Measurements from ENCODE around the gene CCR1.

Gene CCR1

DNA sequence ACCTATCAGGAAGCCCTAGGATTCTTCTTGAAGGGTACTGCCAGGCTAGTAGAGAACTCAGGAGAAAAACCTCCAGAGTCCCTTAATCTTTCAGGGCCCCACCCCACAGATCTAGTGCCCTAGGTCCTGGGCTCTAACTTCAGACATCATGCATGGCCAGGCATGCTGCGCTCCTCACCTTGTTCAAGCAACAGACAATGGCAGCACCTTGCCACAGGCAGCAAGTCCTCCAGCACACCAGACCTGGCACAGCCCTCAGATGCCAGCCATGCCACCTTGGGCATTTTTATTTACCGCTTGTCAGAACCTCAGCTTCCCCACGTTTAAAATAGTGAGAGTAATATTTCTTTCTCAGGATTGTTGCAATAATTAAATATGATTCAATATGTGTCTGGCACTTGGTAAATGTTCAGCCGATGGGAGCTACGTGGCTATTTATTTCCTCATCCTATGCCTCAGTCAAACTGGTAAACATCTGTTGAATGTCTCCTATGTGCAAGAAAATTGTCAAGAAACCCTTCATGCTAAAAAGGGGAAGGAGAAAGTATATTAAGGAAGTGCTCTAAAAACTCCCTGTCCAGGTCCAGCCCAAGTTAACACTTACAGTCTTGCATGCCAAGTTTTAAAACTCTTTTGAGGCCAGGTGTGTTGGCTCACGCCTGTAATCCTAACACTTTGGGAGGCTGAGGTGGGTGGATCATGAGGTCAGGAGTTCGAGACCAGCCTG is 14.5 kb upstream of the CCR1 start:
- Histone ChIP-seq H3K4me3 (no peak overlapping the region), H3K27ac (peak overlapping the region in 1 of 2 donors; percentile 65)
- TF ChIP-seq, protein P1, sequence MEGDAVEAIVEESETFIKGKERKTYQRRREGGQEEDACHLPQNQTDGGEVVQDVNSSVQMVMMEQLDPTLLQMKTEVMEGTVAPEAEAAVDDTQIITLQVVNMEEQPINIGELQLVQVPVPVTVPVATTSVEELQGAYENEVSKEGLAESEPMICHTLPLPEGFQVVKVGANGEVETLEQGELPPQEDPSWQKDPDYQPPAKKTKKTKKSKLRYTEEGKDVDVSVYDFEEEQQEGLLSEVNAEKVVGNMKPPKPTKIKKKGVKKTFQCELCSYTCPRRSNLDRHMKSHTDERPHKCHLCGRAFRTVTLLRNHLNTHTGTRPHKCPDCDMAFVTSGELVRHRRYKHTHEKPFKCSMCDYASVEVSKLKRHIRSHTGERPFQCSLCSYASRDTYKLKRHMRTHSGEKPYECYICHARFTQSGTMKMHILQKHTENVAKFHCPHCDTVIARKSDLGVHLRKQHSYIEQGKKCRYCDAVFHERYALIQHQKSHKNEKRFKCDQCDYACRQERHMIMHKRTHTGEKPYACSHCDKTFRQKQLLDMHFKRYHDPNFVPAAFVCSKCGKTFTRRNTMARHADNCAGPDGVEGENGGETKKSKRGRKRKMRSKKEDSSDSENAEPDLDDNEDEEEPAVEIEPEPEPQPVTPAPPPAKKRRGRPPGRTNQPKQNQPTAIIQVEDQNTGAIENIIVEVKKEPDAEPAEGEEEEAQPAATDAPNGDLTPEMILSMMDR (IDR thresholded peaks at IDR 0.05): no peak

GRCh38 chr3:46221938-46222337 is 13.8 kb upstream of the CCR1 start:
- H3K27ac ChIP-seq: peak overlapping the region in 1 of 2 donors; percentile 65
- TF ChIP-seq, protein P1 (IDR thresholded peaks at IDR 0.05): no peak
- no peak for DNase-seq (ENCODE audit: low spot score)
- H3K4me3 ChIP-seq: no peak overlapping the region

More for the DNA sequence above, 14.5 kb upstream of the CCR1 start:
- no peak for DNase-seq (ENCODE audit: low spot score)

- no peak overlapping the region for H3K4me3 ChIP-seq
- peak overlapping the region in 1 of 2 donors; percentile 65 for H3K27ac ChIP-seq
- TF ChIP-seq, protein P1 (IDR thresholded peaks at IDR 0.05): no peak
- DNase-seq (ENCODE audit: low spot score): no peak
Measured at GRCh38 chr3:46221391-46221790, 13.3 kb upstream of the CCR1 start.

DNA sequence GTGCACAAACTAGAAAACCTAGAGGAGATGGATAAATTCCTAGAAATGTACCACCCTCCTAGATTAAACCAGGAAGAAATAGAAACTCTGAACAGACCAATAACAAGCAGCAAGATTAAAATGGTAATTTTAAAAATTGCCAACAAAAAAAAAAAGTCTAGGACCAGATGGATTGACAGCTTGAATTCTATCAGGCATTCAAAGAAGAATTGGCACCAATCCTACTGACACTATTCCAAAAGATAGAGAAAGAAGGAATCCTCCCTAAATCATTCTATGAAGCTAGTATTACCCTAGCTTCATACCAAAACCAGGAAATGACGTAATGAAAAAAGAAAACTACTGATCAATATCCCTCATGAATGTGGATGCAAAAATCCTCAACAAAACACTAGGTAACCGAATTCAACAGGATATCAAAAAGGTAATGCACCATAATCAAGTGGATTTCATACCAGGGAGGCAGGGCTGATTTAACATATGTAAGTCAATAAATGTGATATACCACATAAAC is 10.1 kb upstream of the CCR1 start:
- DNase-seq (ENCODE audit: low spot score): no peak
- no peak overlapping the region for H3K27ac ChIP-seq
- no peak overlapping the region for H3K4me3 ChIP-seq
- TF ChIP-seq, protein P1 (IDR thresholded peaks at IDR 0.05): no peak

DNA sequence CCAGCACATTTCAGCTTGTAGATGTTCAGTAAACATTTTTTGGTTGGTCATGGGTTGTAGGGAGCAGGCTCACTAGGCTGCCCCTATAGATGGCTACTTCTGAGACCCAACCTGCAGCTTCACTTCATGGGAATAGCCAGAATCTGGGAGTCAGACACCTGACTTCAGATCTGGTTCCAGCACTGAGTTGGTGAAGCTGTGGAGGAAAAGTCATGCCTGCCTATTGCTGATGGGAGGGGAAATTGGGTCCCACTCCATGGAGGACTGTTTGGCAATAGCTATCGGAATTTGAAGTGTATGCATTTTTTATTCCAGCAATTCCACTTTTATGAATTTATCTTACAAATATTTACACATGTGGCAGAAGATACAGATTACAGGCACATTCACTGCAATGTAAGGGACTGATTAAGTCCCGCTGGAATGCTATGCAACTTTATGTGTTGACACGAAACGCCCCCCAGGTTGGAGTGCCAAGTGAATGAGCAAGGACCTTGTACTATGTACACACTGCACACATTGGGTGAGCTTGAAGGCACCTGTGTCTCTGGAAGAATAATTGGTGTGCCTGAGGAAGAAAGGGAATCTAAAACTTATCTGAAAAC is 7.8 kb upstream of the CCR1 start:
- Histone ChIP-seq H3K4me3 (no peak overlapping the region), H3K27ac (no peak overlapping the region)
- TF ChIP-seq, protein P1 (IDR thresholded peaks at IDR 0.05): no peak
- DNase-seq (ENCODE audit: low spot score): no peak

GRCh38 chr3:46214751-46215352 is 6.7 kb upstream of the CCR1 start:
- Histone ChIP-seq H3K4me3 (no peak overlapping the region), H3K27ac (no peak overlapping the region)
- DNase-seq (ENCODE audit: low spot score): no peak
- TF ChIP-seq, protein P1 (IDR thresholded peaks at IDR 0.05): no peak
